ENCODE measurements around the gene ATCAY. TPM values are rescaled to one million over a fixed set of nuclear protein-coding genes. Genes with fewer than 3 reads are reported as not detected.

Gene ATCAY
- total and polyA plus RNA-seq, 8 donors, result 0.04 to 0.70 (median 0.27) TPM

- H3K36me3 ChIP-seq, result no peaks in the 10 kb centered on the region
- 48 to 51% methylated on average over 5 of the region's 5 CpGs for WGBS, 2 donors
- no peak overlapping the region for H3K27ac ChIP-seq
- H3K9me3 ChIP-seq, result no peaks in the 10 kb centered on the region
- FAIRE-seq (no peak), ATAC-seq (no peak), DNase-seq (no peak)
- H3K4me3 ChIP-seq, result no peak overlapping the region
- intact Hi-C loops (cut with DNase I), result no loop called here
- H3K27me3 ChIP-seq, result no peaks in the 10 kb centered on the region
- no peaks in the 10 kb centered on the region for H3K4me1 ChIP-seq
- no peak for TF ChIP-seq CTCF (IDR thresholded peaks at IDR 0.05)
Observed at GRCh38 chr19:3849092-3849491, 31.4 kb upstream of the ATCAY start.

GRCh38 chr19:3849787-3850186, 30.7 kb upstream of the ATCAY start:
- ATAC-seq (no peak), FAIRE-seq (no peak), DNase-seq (no peak)
- H3K27ac ChIP-seq, result no peak overlapping the region
- no peak overlapping the region for H3K4me3 ChIP-seq
- H3K27me3 ChIP-seq, result no peaks in the 10 kb centered on the region
- TF ChIP-seq CTCF (IDR thresholded peaks at IDR 0.05), result no peak
- no peaks in the 10 kb centered on the region for H3K36me3 ChIP-seq
- intact Hi-C loops (cut with DNase I), result no loop called here
- H3K4me1 ChIP-seq, result no peaks in the 10 kb centered on the region
- no peaks in the 10 kb centered on the region for H3K9me3 ChIP-seq
- WGBS, 2 donors, result 57 to 69% methylated on average over 12 of the region's 12 CpGs

DNA sequence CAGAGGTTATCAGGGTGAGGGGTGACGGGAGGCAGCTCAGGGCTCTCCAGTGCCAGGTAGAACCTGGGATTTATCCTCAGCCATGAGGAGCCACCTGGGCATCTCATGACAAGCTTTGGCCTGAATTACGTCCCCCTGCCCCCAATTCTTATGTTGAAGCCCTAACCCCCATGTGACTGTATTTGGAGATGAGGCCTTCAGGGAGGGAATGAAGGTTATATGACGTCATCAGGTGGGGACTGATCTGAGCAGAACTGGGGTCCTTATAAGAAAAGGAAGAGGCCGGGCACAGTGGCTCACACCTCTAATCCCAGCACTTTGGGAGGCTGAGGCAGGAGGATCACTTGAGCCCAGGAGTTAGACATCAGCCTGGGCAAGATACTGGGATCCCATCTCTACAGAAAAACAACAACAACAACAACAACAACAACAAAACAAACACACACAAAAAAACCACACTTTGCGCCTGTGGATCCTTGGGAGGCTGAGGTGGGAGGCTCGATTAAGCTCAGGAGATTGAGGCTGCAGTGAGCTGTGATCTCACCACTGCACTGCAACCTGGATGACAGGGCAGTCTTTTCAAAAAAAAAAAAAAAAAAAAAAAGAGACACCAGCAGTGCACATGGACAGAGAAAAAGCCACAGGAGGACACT, 30.0 kb upstream of the ATCAY start:
- Histone ChIP-seq H3K4me3 (no peak overlapping the region), H3K27ac (no peak overlapping the region), H3K9me3 (no peaks in the 10 kb centered on the region), H3K4me1 (no peaks in the 10 kb centered on the region), H3K36me3 (no peaks in the 10 kb centered on the region), H3K27me3 (no peaks in the 10 kb centered on the region)
- 72 to 73% methylated on average over 6 of the region's 6 CpGs for WGBS, 2 donors
- intact Hi-C loops (cut with DNase I), result no loop called here
- FAIRE-seq (no peak), ATAC-seq (no peak), DNase-seq (no peak)
- no peak for TF ChIP-seq CTCF (IDR thresholded peaks at IDR 0.05)

- H3K4me1 ChIP-seq, result no peaks in the 10 kb centered on the region
- WGBS, 2 donors, result 89 to 92% methylated on average over 11 of the region's 11 CpGs
- no peak for ATAC-seq
- no peak overlapping the region for H3K27ac ChIP-seq
- H3K36me3 ChIP-seq, result no peaks in the 10 kb centered on the region
- no peak for FAIRE-seq
- no peak overlapping the region for H3K4me3 ChIP-seq
- TF ChIP-seq CTCF (IDR thresholded peaks at IDR 0.05), result no peak
- intact Hi-C loops (cut with DNase I), result no loop called here
- no peak for DNase-seq
- no peaks in the 10 kb centered on the region for H3K27me3 ChIP-seq
- no peaks in the 10 kb centered on the region for H3K9me3 ChIP-seq
Observed at GRCh38 chr19:3851254-3852176, 29.0 kb upstream of the ATCAY start.

DNA sequence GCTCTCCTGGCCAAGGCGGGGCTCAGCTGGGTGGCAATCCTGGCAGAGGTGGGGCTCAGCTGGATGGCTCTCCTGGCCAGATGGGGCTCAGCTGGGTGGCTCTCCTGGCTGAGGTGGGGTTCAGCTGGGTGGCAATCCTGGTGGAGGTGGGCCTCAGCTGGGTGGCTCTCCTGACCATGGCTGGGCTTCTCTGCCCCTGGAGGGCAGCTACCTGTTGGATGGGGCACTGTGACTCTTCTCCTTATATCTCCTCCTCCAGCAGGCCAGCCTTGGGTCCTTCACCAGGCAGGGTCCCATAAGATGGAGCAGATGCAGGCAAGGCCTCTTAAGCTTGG, 28.3 kb upstream of the ATCAY start:
- 91 to 94% methylated on average over 1 of the region's 1 CpG for WGBS, 2 donors
- no peak for TF ChIP-seq CTCF (IDR thresholded peaks at IDR 0.05)
- no peak overlapping the region for H3K27ac ChIP-seq
- no peak for ATAC-seq
- no peaks in the 10 kb centered on the region for H3K27me3 ChIP-seq
- FAIRE-seq, result no peak
- no peak overlapping the region for H3K4me3 ChIP-seq
- no peaks in the 10 kb centered on the region for H3K36me3 ChIP-seq
- no peaks in the 10 kb centered on the region for H3K9me3 ChIP-seq
- no peak for DNase-seq
- H3K4me1 ChIP-seq, result no peaks in the 10 kb centered on the region
- intact Hi-C loops (cut with DNase I), result no loop called here
